Kidney (tissue), 14 donors: ENCODE results near the gene AFTPH. TPM values are rescaled to one million over a fixed set of nuclear protein-coding genes. Genes with fewer than 3 reads are reported as not detected.

Experiments
- DNase-seq, 5 donors: peaks; one replicate each; pipeline ENCODE4 v3.0.0-alpha.2; 2013 to 2020
- FAIRE-seq: peaks from 2 replicates; lab custom pipeline; 2012; peaks lifted over from hg19 to GRCh38; lab: Jason Lieb, UNC
- H3K27ac ChIP-seq, 2 donors: one replicate each; pipeline ENCODE4 v1.7.0; 2013; ENCODE audit warnings: low read depth in 2 of 2, low read length in 2 of 2, inconsistent platforms in 1 of 2
- H3K27me3 ChIP-seq: one replicate; pipeline ENCODE4 v1.7.1; 2013; ENCODE audit warnings: low read length, inconsistent platforms; ENCODE audit not compliant: control insufficient read depth, insufficient read depth
- H3K36me3 ChIP-seq, 3 donors: one replicate each; pipeline versions ENCODE4 v1.7.0 to v1.7.1; 2013; ENCODE audit warnings: low read length in 3 of 3, control low read depth in 1 of 3, inconsistent platforms in 1 of 3; ENCODE audit not compliant: insufficient read depth in 3 of 3, control insufficient read depth in 2 of 3
- H3K4me1 ChIP-seq, 3 donors: one replicate each; pipeline versions ENCODE4 v1.7.0 to v1.7.1; 2013; ENCODE audit warnings: low read length in 3 of 3, inconsistent platforms in 1 of 3, low read depth in 1 of 3; ENCODE audit not compliant: control insufficient read depth in 2 of 3, insufficient read depth in 2 of 3
- H3K4me3 ChIP-seq, 3 donors: one replicate each; pipeline versions ENCODE4 v1.7.0 to v1.8.1; 2013; ENCODE audit warnings: low read length in 3 of 3, control low read depth in 1 of 3, inconsistent platforms in 1 of 3
- H3K9ac ChIP-seq, 3 donors: one replicate each; pipeline versions ENCODE4 v1.7.0 to v1.7.1; 2013; ENCODE audit warnings: low read length in 3 of 3, control low read depth in 1 of 3, inconsistent platforms in 1 of 3
- H3K9me3 ChIP-seq, 3 donors: one replicate each; pipeline versions ENCODE4 v1.7.0 to v1.7.1; 2013; ENCODE audit warnings: low read length in 3 of 3, control low read depth in 1 of 3, inconsistent platforms in 1 of 3; ENCODE audit not compliant: control insufficient read depth in 2 of 3, insufficient read depth in 1 of 3
- intact Hi-C: fragments of 100-400 bp; cut with DNase I; formaldehyde crosslinking; loops from one replicate; pipeline ENCODE4 v1.11.1; 2022
- polyA plus RNA-seq: library from polyadenylated mRNA; stranded (reverse); fragments of 350-450 nt; fragmentation: Illumina TruSeq; extraction: RNeasy Lipid Tissue Mini Kit (QIAGEN cat#74804); gene quantifications from one replicate; pipeline ENCODE4 v1.2.3, GENCODE V29; 2014; ENCODE audit warnings: low read depth, low replicate concordance; ENCODE audit not compliant: insufficient read depth
- total RNA-seq: library from RNA; stranded (reverse); fragmentation: NEBNext Ultra II Directional; extraction: Animal tissue kit (Norgen Biotek cat#: 25700); gene quantifications from one replicate; pipeline ENCODE4 v1.2.1, GENCODE V29; 2021
- TF ChIP-seq, protein P1 (sequence below): IDR thresholded peaks from 3 replicates; pipeline ENCODE4 v1.5.1; 2012; ENCODE audit warnings: mild to moderate bottlenecking, moderate library complexity, borderline replicate concordance; ENCODE audit not compliant: insufficient read depth; ENCODE audit errors: extremely low read depth
- donor health status: control.
- donor health status: control.
- donor health status: control.
- donor health status: control.
- donor health status: control.
- donor health status: DM: yes; HTN: yes; CAD: no.
- donor health status: Normal renal cell carcinoma (clear cell type).

The AFTPH gene
- total and polyA plus RNA-seq, 2 donors from 2014 or later: 41.2 to 44.6 TPM

DNA sequence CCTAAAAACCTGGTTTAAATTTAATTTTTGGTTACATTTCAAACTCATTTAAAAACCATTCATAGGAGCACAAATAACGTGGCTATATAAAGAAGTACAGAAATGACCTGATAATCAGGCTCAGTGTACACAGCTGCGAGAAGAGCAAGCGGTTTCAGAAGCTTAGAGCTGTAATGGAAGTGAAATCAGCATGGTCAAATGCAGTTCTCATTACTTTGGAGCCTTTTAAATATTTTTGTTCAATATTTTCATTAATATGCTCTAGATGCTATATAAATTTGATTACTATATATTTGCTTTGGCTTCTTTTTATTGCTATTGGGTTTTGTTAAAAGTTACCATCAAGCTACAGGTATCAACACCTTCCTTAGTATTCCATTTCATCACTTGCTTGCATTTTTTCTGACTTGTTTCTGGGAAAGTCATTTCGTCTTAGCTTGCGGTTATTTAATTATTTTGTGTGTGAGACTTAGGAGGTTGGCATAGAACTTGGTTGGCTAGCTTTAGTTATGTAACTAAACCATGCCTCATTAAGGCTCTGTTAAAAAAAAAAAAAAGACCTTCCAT lies 58.7 kb downstream of the AFTPH start:
- Histone ChIP-seq H3K9me3 (no peaks in the 10 kb centered on the region), H3K36me3 (peaks cover 2 to 19% (median 6%) of the 10 kb centered on the region in 3 donors), H3K27me3 (no peaks in the 10 kb centered on the region), H3K4me3 (no peak overlapping the region), H3K9ac (no peak overlapping the region), H3K27ac (peak overlapping the region in 1 of 2 donors; percentile 40), H3K4me1 (peaks cover 0 to 3% (median 0%) of the 10 kb centered on the region in 3 donors)
- TF ChIP-seq, protein P1, sequence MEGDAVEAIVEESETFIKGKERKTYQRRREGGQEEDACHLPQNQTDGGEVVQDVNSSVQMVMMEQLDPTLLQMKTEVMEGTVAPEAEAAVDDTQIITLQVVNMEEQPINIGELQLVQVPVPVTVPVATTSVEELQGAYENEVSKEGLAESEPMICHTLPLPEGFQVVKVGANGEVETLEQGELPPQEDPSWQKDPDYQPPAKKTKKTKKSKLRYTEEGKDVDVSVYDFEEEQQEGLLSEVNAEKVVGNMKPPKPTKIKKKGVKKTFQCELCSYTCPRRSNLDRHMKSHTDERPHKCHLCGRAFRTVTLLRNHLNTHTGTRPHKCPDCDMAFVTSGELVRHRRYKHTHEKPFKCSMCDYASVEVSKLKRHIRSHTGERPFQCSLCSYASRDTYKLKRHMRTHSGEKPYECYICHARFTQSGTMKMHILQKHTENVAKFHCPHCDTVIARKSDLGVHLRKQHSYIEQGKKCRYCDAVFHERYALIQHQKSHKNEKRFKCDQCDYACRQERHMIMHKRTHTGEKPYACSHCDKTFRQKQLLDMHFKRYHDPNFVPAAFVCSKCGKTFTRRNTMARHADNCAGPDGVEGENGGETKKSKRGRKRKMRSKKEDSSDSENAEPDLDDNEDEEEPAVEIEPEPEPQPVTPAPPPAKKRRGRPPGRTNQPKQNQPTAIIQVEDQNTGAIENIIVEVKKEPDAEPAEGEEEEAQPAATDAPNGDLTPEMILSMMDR: no peak
- DNase-seq (no peak), FAIRE-seq (peak; percentile 64)
- intact Hi-C loops: no loop called here

DNA sequence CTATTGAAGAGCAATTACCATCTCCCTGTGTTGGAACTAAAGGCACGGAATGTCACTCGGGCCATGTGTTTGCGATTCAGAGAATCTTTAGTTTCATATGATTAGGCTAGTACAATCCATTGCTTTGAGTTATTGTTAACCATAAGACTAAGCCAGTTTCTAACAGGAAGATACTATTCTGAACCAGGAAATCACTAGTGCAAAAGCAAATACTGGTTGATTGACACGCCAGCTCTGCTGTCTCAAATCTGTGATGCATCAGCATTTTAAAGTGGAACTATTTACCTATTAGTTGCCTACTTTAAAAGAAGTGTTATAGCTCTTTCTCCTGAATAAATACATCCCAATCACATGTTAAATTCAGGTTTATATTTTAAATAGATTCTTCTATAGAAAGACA lies 61.9 kb downstream of the AFTPH start:
- Histone ChIP-seq H3K4me3 (no peak overlapping the region), H3K27ac (no peak overlapping the region), H3K9me3 (no peaks in the 10 kb centered on the region), H3K36me3 (peaks cover 2 to 29% (median 4%) of the 10 kb centered on the region in 3 donors), H3K9ac (no peak overlapping the region), H3K4me1 (peaks cover 0 to 3% (median 0%) of the 10 kb centered on the region in 3 donors), H3K27me3 (no peaks in the 10 kb centered on the region)
- intact Hi-C loops: loop anchor here (5.0 kb wide), 1 partner anchor 281 kb away; no protein-coding TSS in a partner anchor
- FAIRE-seq (no peak), DNase-seq (no peak)
- TF ChIP-seq, protein P1: no peak

DNA sequence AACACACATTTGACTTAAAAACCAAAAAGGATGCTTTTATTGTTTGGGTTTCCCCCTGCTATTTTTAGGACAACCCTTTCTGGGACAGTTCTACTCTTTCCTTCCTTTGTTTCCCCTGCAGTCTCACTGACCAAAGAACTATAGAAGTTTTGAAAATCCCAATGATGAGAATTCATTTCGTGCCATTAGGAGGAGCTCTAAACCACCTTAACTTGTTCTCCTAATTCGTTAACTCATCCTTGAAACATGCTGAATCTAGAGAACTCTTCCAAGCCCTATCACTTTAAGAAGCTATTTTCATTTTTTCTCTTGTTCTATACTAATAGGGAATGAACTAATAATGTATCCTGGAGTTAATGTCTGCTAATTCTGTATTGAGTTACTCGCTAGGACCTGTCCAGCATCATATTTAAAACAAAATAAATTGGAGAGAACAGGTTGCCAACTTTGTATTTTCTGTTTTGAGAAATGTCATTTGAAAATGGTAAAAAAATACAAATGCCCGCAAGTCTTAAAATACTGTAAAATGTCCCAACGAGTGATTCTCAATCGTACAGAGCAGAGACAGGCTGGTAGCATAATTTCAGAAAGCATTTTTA lies 62.9 kb downstream of the AFTPH start:
- TF ChIP-seq, protein P1: peak; percentile 46
- no peaks in the 10 kb centered on the region for H3K9me3 ChIP-seq
- no peak overlapping the region for H3K4me3 ChIP-seq
- H3K36me3 ChIP-seq: peaks cover 7 to 35% (median 7%) of the 10 kb centered on the region in 3 donors
- H3K27ac ChIP-seq: no peak overlapping the region
- FAIRE-seq (peak; percentile 93), DNase-seq (peak in 2 of 5 donors; percentile 43 to 78)
- H3K27me3 ChIP-seq: no peaks in the 10 kb centered on the region
- H3K4me1 ChIP-seq: peaks cover 0 to 3% (median 0%) of the 10 kb centered on the region in 3 donors
- intact Hi-C loops: loop anchor here (5.0 kb wide), 1 partner anchor 280 kb away; no protein-coding TSS in a partner anchor
- no peak overlapping the region for H3K9ac ChIP-seq
